Loucy (cell line): ENCODE measurements around the gene LIMK2.

ENCODE experiments used
- H2AFZ ChIP-seq: fragments of 200-600 bp; sonication (generic); 2 replicates; pipeline ENCODE4 v1.6.0; 2016; ENCODE audit warnings: antibody characterized with exemption, mild to moderate bottlenecking, low read length, moderate library complexity
- H3F3A ChIP-seq: fragments of 200-600 bp; 2 replicates; pipeline ENCODE4 v1.6.0; 2016; ENCODE audit warnings: antibody characterized with exemption, low read depth, mild to moderate bottlenecking
- H3K27me3 ChIP-seq: fragments of 200-600 bp; sonication (generic); 2 replicates; pipeline ENCODE4 v1.6.1; 2014; ENCODE audit warnings: low read length, mild to moderate bottlenecking; ENCODE audit not compliant: insufficient read depth, poor library complexity, severe bottlenecking
- H3K36me3 ChIP-seq: fragments of 200-600 bp; sonication (generic); 2 replicates; pipeline ENCODE4 v1.6.1; 2016; ENCODE audit warnings: low read length; ENCODE audit not compliant: insufficient read depth
- H3K4me1 ChIP-seq: fragments of 200-600 bp; sonication (generic); 2 replicates; pipeline ENCODE4 v1.5.1; 2014; ENCODE audit warnings: low read length, mild to moderate bottlenecking; ENCODE audit not compliant: insufficient read depth, poor library complexity, severe bottlenecking
- H3K4me2 ChIP-seq: fragments of 200-600 bp; sonication (generic); 2 replicates; pipeline ENCODE4 v1.6.0; 2014; ENCODE audit warnings: antibody characterized with exemption, low read length, low read depth, mild to moderate bottlenecking; ENCODE audit not compliant: poor library complexity, severe bottlenecking
- H3K4me3 ChIP-seq: fragments of 200-600 bp; sonication (generic); 2 replicates; pipeline ENCODE4 v1.5.1; 2014; ENCODE audit warnings: low read length, mild to moderate bottlenecking, mixed read lengths; ENCODE audit not compliant: poor library complexity, severe bottlenecking
- H3K79me2 ChIP-seq: fragments of 200-600 bp; sonication (generic); 2 replicates; pipeline ENCODE4 v1.6.1; 2014; ENCODE audit warnings: low read length; ENCODE audit not compliant: insufficient read depth
- H3K9ac ChIP-seq: fragments of 200-600 bp; sonication (generic); 2 replicates; pipeline ENCODE4 v1.6.0; 2014; ENCODE audit warnings: mild to moderate bottlenecking, low read depth, low read length, moderate library complexity; ENCODE audit not compliant: poor library complexity, severe bottlenecking
- H3K9me2 ChIP-seq: fragments of 200-600 bp; sonication (generic); replicated peaks from 2 replicates; pipeline ENCODE4 v1.6.1; 2016; ENCODE audit warnings: low read depth, low read length, mixed read lengths
- H3K9me3 ChIP-seq: fragments of 200-600 bp; sonication (generic); 2 replicates; pipeline ENCODE4 v1.6.1; 2014; ENCODE audit warnings: mild to moderate bottlenecking, antibody characterized with exemption, low read length, low read depth; ENCODE audit not compliant: insufficient read depth
- H4K20me1 ChIP-seq: fragments of 200-600 bp; sonication (generic); 2 replicates; pipeline ENCODE4 v1.6.0; 2014; ENCODE audit warnings: antibody characterized with exemption, low read length, mild to moderate bottlenecking; ENCODE audit not compliant: insufficient read depth, poor library complexity, severe bottlenecking
- CTCF ChIP-seq: fragments of 200-600 bp; sonication (generic); conservative IDR thresholded peaks from 2 replicates; pipeline ENCODE4 v1.5.1; 2014; ENCODE audit warnings: mild to moderate bottlenecking, antibody characterized with exemption, low read length
- EZH2phosphoT487 ChIP-seq: fragments of 200-600 bp; IDR thresholded peaks from 2 replicates; pipeline ENCODE4 v1.6.1; 2018; ENCODE audit warnings: antibody characterized with exemption, mild to moderate bottlenecking, moderate library complexity, borderline replicate concordance

Gene LIMK2

DNA sequence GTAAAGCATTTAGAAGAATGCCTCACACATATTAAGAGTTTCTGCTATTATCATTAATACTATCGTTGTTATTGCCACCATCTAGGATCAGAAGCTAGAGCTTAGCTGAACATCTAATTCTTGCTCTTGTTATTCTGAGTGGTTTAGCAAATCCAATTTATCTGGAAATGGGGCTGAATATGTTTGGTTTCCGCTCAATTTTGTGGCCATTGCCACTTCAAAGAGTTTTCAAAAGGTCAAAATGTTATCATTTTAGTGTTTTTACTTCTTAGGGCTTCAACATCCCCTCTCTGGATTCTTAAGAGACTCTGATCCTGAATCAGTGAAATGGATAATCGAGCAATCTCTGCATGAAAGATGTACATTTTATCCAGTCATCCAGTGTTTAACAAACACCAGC, 90.4 kb downstream of the LIMK2 start:
- Histone ChIP-seq H3K36me3 (no peaks in the 10 kb centered on the region), H3K79me2 (no peaks in the 10 kb centered on the region), H3K4me1 (no peaks in the 10 kb centered on the region), H3F3A (no peaks in the 10 kb centered on the region), H3K27me3 (no peaks in the 10 kb centered on the region), H3K4me3 (no peak overlapping the region), H4K20me1 (no peaks in the 10 kb centered on the region), H2AFZ (no peak overlapping the region), H3K9me2 (no peaks in the 10 kb centered on the region), H3K4me2 (no peak overlapping the region), H3K9me3 (no peaks in the 10 kb centered on the region), H3K9ac (no peak overlapping the region)
- no peak for TF ChIP-seq EZH2phosphoT487
- no peak for TF ChIP-seq CTCF

- H3K36me3 ChIP-seq = no peaks in the 10 kb centered on the region
- H3K4me1 ChIP-seq = peaks cover 9% of the 10 kb centered on the region
- no peak overlapping the region for H3K4me2 ChIP-seq
- no peak for TF ChIP-seq CTCF
- no peak for TF ChIP-seq EZH2phosphoT487
- H4K20me1 ChIP-seq = no peaks in the 10 kb centered on the region
- H3K4me3 ChIP-seq = no peak overlapping the region
- H3K9ac ChIP-seq = no peak overlapping the region
- H2AFZ ChIP-seq = no peak overlapping the region
- no peaks in the 10 kb centered on the region for H3K79me2 ChIP-seq
- H3K27me3 ChIP-seq = no peaks in the 10 kb centered on the region
- H3K9me3 ChIP-seq = no peaks in the 10 kb centered on the region
- no peaks in the 10 kb centered on the region for H3F3A ChIP-seq
- H3K9me2 ChIP-seq = no peaks in the 10 kb centered on the region
Measured at GRCh38 chr22:31305194-31305593, 93.1 kb downstream of the LIMK2 start.

DNA sequence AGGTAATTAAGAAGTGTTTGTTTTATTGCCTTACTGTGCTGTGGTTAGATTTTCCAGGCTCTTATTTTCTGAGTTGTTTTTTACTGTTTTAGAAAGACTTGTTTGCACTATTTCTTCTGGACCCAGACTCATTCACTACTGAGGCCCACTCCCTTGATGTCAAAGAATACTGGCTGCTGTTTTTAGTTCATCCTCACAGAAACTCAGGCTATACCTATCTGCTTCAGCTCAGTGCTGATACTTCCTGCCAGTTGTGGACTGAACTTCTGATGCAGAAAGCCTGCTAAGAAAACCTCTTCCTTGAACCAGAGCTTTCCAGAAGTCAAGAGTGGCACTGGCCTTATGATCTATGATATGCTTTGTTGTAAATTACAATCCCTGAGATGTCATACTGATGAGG, 96.1 kb downstream of the LIMK2 start:
- no peak overlapping the region for H3K4me3 ChIP-seq
- H3K4me2 ChIP-seq = no peak overlapping the region
- H3K4me1 ChIP-seq = peaks cover 9% of the 10 kb centered on the region
- H3K9me3 ChIP-seq = no peaks in the 10 kb centered on the region
- no peaks in the 10 kb centered on the region for H3K27me3 ChIP-seq
- H3K36me3 ChIP-seq = no peaks in the 10 kb centered on the region
- H3K9me2 ChIP-seq = no peaks in the 10 kb centered on the region
- no peak overlapping the region for H3K9ac ChIP-seq
- H2AFZ ChIP-seq = no peak overlapping the region
- no peaks in the 10 kb centered on the region for H3K79me2 ChIP-seq
- H3F3A ChIP-seq = no peaks in the 10 kb centered on the region
- H4K20me1 ChIP-seq = no peaks in the 10 kb centered on the region
- TF ChIP-seq EZH2phosphoT487 (no peak), CTCF (no peak)
